Trophoblast cell (in vitro differentiated cells and primary cell): ENCODE measurements around the gene UBAC2.

Experiments used
- DNase-seq, 2 donors: peaks; one replicate each; pipeline ENCODE4 v3.0.0-alpha.2; 2016
- H2AFZ ChIP-seq: 2 replicates; pipeline ENCODE4 v1.6.1; 2013; ENCODE audit warnings: low read length, moderate library complexity, mild to moderate bottlenecking; ENCODE audit not compliant: insufficient read depth, poor library complexity
- H2AK5ac ChIP-seq: 2 replicates; pipeline ENCODE4 v1.6.1; 2013; ENCODE audit warnings: mild to moderate bottlenecking, low read length
- H2BK120ac ChIP-seq: 2 replicates; pipeline ENCODE4 v1.6.1; 2013; ENCODE audit warnings: low read length, mild to moderate bottlenecking, moderate library complexity; ENCODE audit not compliant: insufficient read depth, poor library complexity
- H2BK12ac ChIP-seq: 2 replicates; pipeline ENCODE4 v1.6.1; 2013; ENCODE audit warnings: mild to moderate bottlenecking, low read length, moderate library complexity
- H2BK5ac ChIP-seq: 2 replicates; pipeline ENCODE4 v1.6.1; 2013; ENCODE audit warnings: low read length, low read depth, moderate library complexity, mild to moderate bottlenecking; ENCODE audit not compliant: poor library complexity
- H3K14ac ChIP-seq: 2 replicates; pipeline ENCODE4 v1.6.1; 2013; ENCODE audit warnings: mild to moderate bottlenecking, low read length
- H3K18ac ChIP-seq: 2 replicates; pipeline ENCODE4 v1.6.1; 2013; ENCODE audit warnings: mild to moderate bottlenecking, low read length
- H3K23ac ChIP-seq: 2 replicates; pipeline ENCODE4 v1.6.1; 2013; ENCODE audit warnings: low read length
- H3K27ac ChIP-seq: 2 replicates; pipeline ENCODE4 v1.5.1; 2013; ENCODE audit warnings: low read depth, mild to moderate bottlenecking, inconsistent platforms, low read length, moderate library complexity
- H3K27me3 ChIP-seq: 2 replicates; pipeline ENCODE4 v1.6.1; 2013; ENCODE audit warnings: inconsistent platforms, mild to moderate bottlenecking, low read length, moderate library complexity; ENCODE audit not compliant: insufficient read depth
- H3K36me3 ChIP-seq, 2 experiments: 1 replicate in 1 of 2; 2 replicates in 1 of 2; pipeline ENCODE4 v1.6.1; 2013; ENCODE audit warnings: low read length in 2 of 2, mild to moderate bottlenecking in 2 of 2, moderate library complexity in 1 of 2; ENCODE audit not compliant: insufficient read depth in 2 of 2, control insufficient read depth in 1 of 2
- H3K4ac ChIP-seq: 2 replicates; pipeline ENCODE4 v1.6.1; 2013; ENCODE audit warnings: low read depth, mild to moderate bottlenecking, low read length, moderate library complexity
- H3K4me1 ChIP-seq, 2 experiments: 1 replicate in 1 of 2; 2 replicates in 1 of 2; pipeline ENCODE4 v1.6.1; 2013; ENCODE audit warnings: low read length in 2 of 2, mild to moderate bottlenecking in 2 of 2, moderate library complexity in 1 of 2; ENCODE audit not compliant: insufficient read depth in 2 of 2, control insufficient read depth in 1 of 2
- H3K4me2 ChIP-seq: 2 replicates; pipeline ENCODE4 v1.6.1; 2013; ENCODE audit warnings: inconsistent platforms, mild to moderate bottlenecking, low read length, moderate library complexity
- H3K4me3 ChIP-seq: 2 replicates; pipeline ENCODE4 v1.5.1; 2013; ENCODE audit warnings: mild to moderate bottlenecking, low read depth, low read length, inconsistent platforms
- H3K79me1 ChIP-seq: one replicate; pipeline ENCODE4 v1.6.1; 2013; ENCODE audit warnings: low read length
- H3K79me2 ChIP-seq: 2 replicates; pipeline ENCODE4 v1.6.1; 2013; ENCODE audit warnings: low read length, mild to moderate bottlenecking; ENCODE audit not compliant: control insufficient read depth, insufficient read depth, poor library complexity
- H3K9ac ChIP-seq: 2 replicates; pipeline ENCODE4 v1.6.1; 2013; ENCODE audit warnings: mild to moderate bottlenecking, low read length
- H3K9me3 ChIP-seq: 2 replicates; pipeline ENCODE4 v1.6.1; 2013; ENCODE audit warnings: low read depth, mild to moderate bottlenecking, control low read depth, inconsistent platforms, low read length; ENCODE audit not compliant: insufficient read depth
- H4K12ac ChIP-seq: 2 replicates; pipeline ENCODE4 v1.6.1; 2013; ENCODE audit warnings: low read depth, mild to moderate bottlenecking, low read length, moderate library complexity
- H4K8ac ChIP-seq: 2 replicates; pipeline ENCODE4 v1.6.1; 2013; ENCODE audit warnings: low read depth, mild to moderate bottlenecking, low read length, moderate library complexity
- H4K91ac ChIP-seq: one replicate; pipeline ENCODE4 v1.6.1; 2013; ENCODE audit warnings: low read depth, mild to moderate bottlenecking, low read length, moderate library complexity
- WGBS: extraction: QIAGEN DNeasy Blood & Tissue Kit; methylation state at CpG from one replicate; pipeline ENCODE4 v1.1.7; 2013; ENCODE audit warnings: missing lambda C conversion rate; ENCODE audit not compliant: insufficient read length, insufficient coverage; ENCODE audit errors: extremely low coverage; 5-methylcytosine and 5-hydroxymethylcytosine counted together

The UBAC2 gene

GRCh38 chr13:99421758-99422585 is 221.3 kb downstream of the UBAC2 start:
- H3K4me2 ChIP-seq = no peak overlapping the region
- no peak overlapping the region for H2BK120ac ChIP-seq
- H2BK12ac ChIP-seq = no peak overlapping the region
- no peaks in the 10 kb centered on the region for H3K9me3 ChIP-seq
- H3K18ac ChIP-seq = no peak overlapping the region
- no peaks in the 10 kb centered on the region for H3K79me1 ChIP-seq
- no peaks in the 10 kb centered on the region for H3K36me3 ChIP-seq
- peak overlapping the region; percentile 9 for H3K4me3 ChIP-seq
- no peak overlapping the region for H3K4ac ChIP-seq
- no peak for DNase-seq
- no peaks in the 10 kb centered on the region for H3K27me3 ChIP-seq
- H3K14ac ChIP-seq = no peak overlapping the region
- no peak overlapping the region for H3K23ac ChIP-seq
- H3K27ac ChIP-seq = no peak overlapping the region
- H2AK5ac ChIP-seq = no peak overlapping the region
- no peak overlapping the region for H3K9ac ChIP-seq
- no peaks in the 10 kb centered on the region for H3K4me1 ChIP-seq
- no CpG with 5 or more reads among the region's 9 CpGs for WGBS
- H4K12ac ChIP-seq = no peak overlapping the region
- no peak overlapping the region for H2BK5ac ChIP-seq
- H4K8ac ChIP-seq = no peak overlapping the region
- no peaks in the 10 kb centered on the region for H3K79me2 ChIP-seq
- no peak overlapping the region for H4K91ac ChIP-seq
- no peak overlapping the region for H2AFZ ChIP-seq

- Histone ChIP-seq H3K4ac (no peak overlapping the region), H4K91ac (no peak overlapping the region), H3K36me3 (no peaks in the 10 kb centered on the region), H3K79me2 (no peaks in the 10 kb centered on the region), H2AK5ac (no peak overlapping the region), H3K79me1 (no peaks in the 10 kb centered on the region), H2BK5ac (no peak overlapping the region), H3K9me3 (no peaks in the 10 kb centered on the region), H3K14ac (no peak overlapping the region), H3K4me2 (no peak overlapping the region), H3K27ac (no peak overlapping the region), H3K18ac (no peak overlapping the region), H4K12ac (no peak overlapping the region), H2AFZ (no peak overlapping the region), H3K4me1 (no peaks in the 10 kb centered on the region), H2BK120ac (no peak overlapping the region), H3K27me3 (no peaks in the 10 kb centered on the region), H3K4me3 (no peak overlapping the region), H2BK12ac (no peak overlapping the region), H3K9ac (no peak overlapping the region), H3K23ac (no peak overlapping the region), H4K8ac (no peak overlapping the region)
- DNase-seq = no peak
- no CpG with 5 or more reads among the region's 13 CpGs for WGBS
These were observed 222.0 kb downstream of the UBAC2 start for GRCh38 chr13:99422586-99423220.

- H3K27me3 ChIP-seq = no peaks in the 10 kb centered on the region
- no peak overlapping the region for H3K4me3 ChIP-seq
- DNase-seq = no peak
- H3K79me2 ChIP-seq = no peaks in the 10 kb centered on the region
- no peak overlapping the region for H4K91ac ChIP-seq
- no peak overlapping the region for H2BK5ac ChIP-seq
- no peak overlapping the region for H2BK120ac ChIP-seq
- no peak overlapping the region for H3K23ac ChIP-seq
- H3K4ac ChIP-seq = no peak overlapping the region
- H4K12ac ChIP-seq = no peak overlapping the region
- no peak overlapping the region for H3K14ac ChIP-seq
- no peak overlapping the region for H3K4me2 ChIP-seq
- no peak overlapping the region for H3K9ac ChIP-seq
- WGBS = no CpG with 5 or more reads among the region's 18 CpGs
- no peaks in the 10 kb centered on the region for H3K79me1 ChIP-seq
- H2AFZ ChIP-seq = no peak overlapping the region
- no peaks in the 10 kb centered on the region for H3K36me3 ChIP-seq
- no peak overlapping the region for H2AK5ac ChIP-seq
- H3K9me3 ChIP-seq = no peaks in the 10 kb centered on the region
- no peak overlapping the region for H3K18ac ChIP-seq
- H3K4me1 ChIP-seq = no peaks in the 10 kb centered on the region
- no peak overlapping the region for H2BK12ac ChIP-seq
- H3K27ac ChIP-seq = no peak overlapping the region
- H4K8ac ChIP-seq = no peak overlapping the region
These were observed 225.1 kb downstream of the UBAC2 start for GRCh38 chr13:99425485-99426341.

- no peak overlapping the region for H2BK120ac ChIP-seq
- no peaks in the 10 kb centered on the region for H3K4me1 ChIP-seq
- H4K8ac ChIP-seq = no peak overlapping the region
- H3K27me3 ChIP-seq = no peaks in the 10 kb centered on the region
- H3K4me2 ChIP-seq = no peak overlapping the region
- no peak overlapping the region for H3K23ac ChIP-seq
- no peak overlapping the region for H2AK5ac ChIP-seq
- H3K27ac ChIP-seq = no peak overlapping the region
- H4K12ac ChIP-seq = no peak overlapping the region
- no peak overlapping the region for H3K14ac ChIP-seq
- no peak overlapping the region for H3K9ac ChIP-seq
- no peak overlapping the region for H3K4me3 ChIP-seq
- no peak overlapping the region for H2BK12ac ChIP-seq
- no peak overlapping the region for H3K18ac ChIP-seq
- no peaks in the 10 kb centered on the region for H3K36me3 ChIP-seq
- DNase-seq = no peak
- H2AFZ ChIP-seq = no peak overlapping the region
- H3K9me3 ChIP-seq = peaks cover 2% of the 10 kb centered on the region
- no CpG with 5 or more reads among the region's 7 CpGs for WGBS
- H3K79me2 ChIP-seq = no peaks in the 10 kb centered on the region
- no peak overlapping the region for H3K4ac ChIP-seq
- H3K79me1 ChIP-seq = no peaks in the 10 kb centered on the region
- no peak overlapping the region for H4K91ac ChIP-seq
- no peak overlapping the region for H2BK5ac ChIP-seq
These were observed 225.8 kb downstream of the UBAC2 start for GRCh38 chr13:99426426-99426825.
